SK-N-SH treated with all-trans-retinoic acid at 6 μM for 48 hours (cell line): ENCODE measurements around the gene IL23R.
A peak's percentile ranks its signal among the peaks of the same experiment; 100 is the strongest.

Source experiments
- ATAC-seq: fragments of 200-7000 bp; cut with Tn5 transposase; 3 replicates; pipeline ENCODE4 v1.9.1; 2020; ENCODE audit warnings: mild to moderate bottlenecking, moderate library complexity
- ARNTL ChIP-seq: fragments of 450-650 bp; formaldehyde crosslinking; IDR thresholded peaks from 2 replicates; pipeline ENCODE4 v1.5.0; 2020; ENCODE audit warnings: low read depth, mild to moderate bottlenecking, moderate library complexity, borderline replicate concordance
- BACH2 ChIP-seq: fragments of 250-450 bp; sonication (Bioruptor Pico); IDR thresholded peaks from 2 replicates; pipeline ENCODE4 v1.9.0; 2021; ENCODE audit warnings: mild to moderate bottlenecking, borderline replicate concordance
- CSDC2 ChIP-seq: fragments of 250-450 bp; sonication (Bioruptor Pico); IDR thresholded peaks from 2 replicates; pipeline ENCODE4 v1.5.0; 2020; ENCODE audit warnings: mild to moderate bottlenecking, moderate library complexity
- GLIS3 ChIP-seq: fragments of 250-450 bp; sonication (Bioruptor Pico); IDR thresholded peaks from 2 replicates; pipeline ENCODE4 v1.5.0; 2020; ENCODE audit warnings: mild to moderate bottlenecking, moderate library complexity
- ISL1 ChIP-seq: fragments of 250-450 bp; sonication (Bioruptor Pico); IDR thresholded peaks from 2 replicates; pipeline ENCODE4 v2.1.2; 2022; ENCODE audit warnings: mild to moderate bottlenecking, moderate library complexity
- PPARA ChIP-seq: fragments of 250-450 bp; sonication (Bioruptor Pico); IDR thresholded peaks from 2 replicates; pipeline ENCODE4 v1.5.0; 2020; ENCODE audit warnings: mild to moderate bottlenecking, borderline replicate concordance
- RARB ChIP-seq: fragments of 250-450 bp; sonication (Bioruptor Pico); IDR thresholded peaks from 2 replicates; pipeline ENCODE4 v1.8.0; 2021; ENCODE audit warnings: mild to moderate bottlenecking, moderate library complexity
- SNAI2 ChIP-seq: fragments of 250-450 bp; sonication (Bioruptor Pico); IDR thresholded peaks from 2 replicates; pipeline ENCODE4 v1.5.0; 2020; ENCODE audit warnings: mild to moderate bottlenecking, moderate library complexity
- TCF4 ChIP-seq: fragments of 250-450 bp; sonication (Bioruptor Pico); IDR thresholded peaks from 2 replicates; pipeline ENCODE4 v1.8.0; 2021; ENCODE audit warnings: mild to moderate bottlenecking, moderate library complexity, borderline replicate concordance
- TOX ChIP-seq: fragments of 250-450 bp; sonication (Bioruptor Pico); IDR thresholded peaks from 2 replicates; pipeline ENCODE4 v1.8.0; 2021; ENCODE audit warnings: mild to moderate bottlenecking, moderate library complexity, borderline replicate concordance
- ZFP3 ChIP-seq: fragments of 250-450 bp; sonication (Bioruptor Pico); IDR thresholded peaks from 2 replicates; pipeline ENCODE4 v1.5.0; 2020; ENCODE audit warnings: mild to moderate bottlenecking, moderate library complexity
- ZFP30 ChIP-seq: fragments of 450-650 bp; formaldehyde crosslinking; IDR thresholded peaks from 2 replicates; pipeline ENCODE4 v1.5.0; 2022; ENCODE audit warnings: mild to moderate bottlenecking, moderate library complexity
- ZNF565 ChIP-seq: fragments of 450-650 bp; formaldehyde crosslinking; conservative IDR thresholded peaks from 2 replicates; pipeline ENCODE4 v1.5.0; 2020; ENCODE audit warnings: low read depth, mild to moderate bottlenecking, moderate library complexity
- ZNF70 ChIP-seq: fragments of 450-650 bp; formaldehyde crosslinking; IDR thresholded peaks from 2 replicates; pipeline ENCODE4 v1.5.0; 2020; ENCODE audit warnings: mild to moderate bottlenecking, moderate library complexity
- ZNF8 ChIP-seq: fragments of 450-650 bp; formaldehyde crosslinking; IDR thresholded peaks from 2 replicates; pipeline ENCODE4 v1.5.0; 2020; ENCODE audit warnings: mild to moderate bottlenecking, moderate library complexity
- TF ChIP-seq, protein P1 (sequence below): fragments of 250-450 bp; sonication (Bioruptor Pico); IDR thresholded peaks from 2 replicates; pipeline ENCODE4 v1.5.0; 2020; ENCODE audit warnings: mild to moderate bottlenecking, moderate library complexity
- TF ChIP-seq, protein P2 (sequence below): fragments of 250-450 bp; sonication (Bioruptor Pico); IDR thresholded peaks from 2 replicates; pipeline ENCODE4 v1.5.1; 2021; ENCODE audit warnings: mild to moderate bottlenecking, moderate library complexity
- TF ChIP-seq, protein P3 (sequence below): fragments of 250-450 bp; sonication (Bioruptor Pico); IDR thresholded peaks from 2 replicates; pipeline ENCODE4 v1.8.0; 2020; ENCODE audit warnings: mild to moderate bottlenecking, moderate library complexity, borderline replicate concordance
- TF ChIP-seq, protein P4 (sequence below): fragments of 250-450 bp; sonication (Bioruptor Pico); IDR thresholded peaks from 2 replicates; pipeline ENCODE4 v1.5.1; 2020; ENCODE audit warnings: low read depth, mild to moderate bottlenecking, moderate library complexity
- TF ChIP-seq, protein P5 (sequence below): fragments of 250-450 bp; sonication (Bioruptor Pico); IDR thresholded peaks from 2 replicates; pipeline ENCODE4 v1.8.0; 2021; ENCODE audit warnings: low read depth, mild to moderate bottlenecking, moderate library complexity, borderline replicate concordance

Gene IL23R

DNA sequence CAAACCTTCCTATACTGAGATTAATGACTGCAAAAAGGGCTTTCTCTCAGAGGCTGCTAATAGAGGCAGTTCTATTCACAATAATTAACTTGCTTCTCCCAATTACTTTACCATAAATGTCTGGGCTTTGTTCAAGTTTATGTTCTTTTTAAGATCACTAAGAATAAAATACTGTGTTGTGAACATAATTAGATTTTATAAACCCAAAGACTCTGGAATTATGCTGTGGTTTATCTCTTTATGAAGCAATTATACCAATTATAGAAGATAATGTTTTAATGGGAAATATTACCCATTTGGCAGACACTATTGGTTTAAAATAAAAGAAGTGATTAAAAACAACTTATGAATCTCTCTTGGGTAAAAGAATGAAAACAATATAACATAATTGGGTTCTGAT lies 97.9 kb downstream of the IL23R start:
- no peak for TF ChIP-seq BACH2 (CRISPR knock-in tag)
- TF ChIP-seq, protein P1, sequence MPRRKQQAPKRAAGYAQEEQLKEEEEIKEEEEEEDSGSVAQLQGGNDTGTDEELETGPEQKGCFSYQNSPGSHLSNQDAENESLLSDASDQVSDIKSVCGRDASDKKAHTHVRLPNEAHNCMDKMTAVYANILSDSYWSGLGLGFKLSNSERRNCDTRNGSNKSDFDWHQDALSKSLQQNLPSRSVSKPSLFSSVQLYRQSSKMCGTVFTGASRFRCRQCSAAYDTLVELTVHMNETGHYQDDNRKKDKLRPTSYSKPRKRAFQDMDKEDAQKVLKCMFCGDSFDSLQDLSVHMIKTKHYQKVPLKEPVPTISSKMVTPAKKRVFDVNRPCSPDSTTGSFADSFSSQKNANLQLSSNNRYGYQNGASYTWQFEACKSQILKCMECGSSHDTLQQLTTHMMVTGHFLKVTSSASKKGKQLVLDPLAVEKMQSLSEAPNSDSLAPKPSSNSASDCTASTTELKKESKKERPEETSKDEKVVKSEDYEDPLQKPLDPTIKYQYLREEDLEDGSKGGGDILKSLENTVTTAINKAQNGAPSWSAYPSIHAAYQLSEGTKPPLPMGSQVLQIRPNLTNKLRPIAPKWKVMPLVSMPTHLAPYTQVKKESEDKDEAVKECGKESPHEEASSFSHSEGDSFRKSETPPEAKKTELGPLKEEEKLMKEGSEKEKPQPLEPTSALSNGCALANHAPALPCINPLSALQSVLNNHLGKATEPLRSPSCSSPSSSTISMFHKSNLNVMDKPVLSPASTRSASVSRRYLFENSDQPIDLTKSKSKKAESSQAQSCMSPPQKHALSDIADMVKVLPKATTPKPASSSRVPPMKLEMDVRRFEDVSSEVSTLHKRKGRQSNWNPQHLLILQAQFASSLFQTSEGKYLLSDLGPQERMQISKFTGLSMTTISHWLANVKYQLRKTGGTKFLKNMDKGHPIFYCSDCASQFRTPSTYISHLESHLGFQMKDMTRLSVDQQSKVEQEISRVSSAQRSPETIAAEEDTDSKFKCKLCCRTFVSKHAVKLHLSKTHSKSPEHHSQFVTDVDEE (CRISPR knock-in tag) = no peak
- TF ChIP-seq ZFP30 = no peak
- TF ChIP-seq ISL1 = peak; percentile 83
- TF ChIP-seq SNAI2 = no peak
- no peak for TF ChIP-seq ARNTL (CRISPR knock-in tag)
- no peak for TF ChIP-seq ZNF70
- no peak for TF ChIP-seq RARB
- TF ChIP-seq TCF4 (CRISPR knock-in tag) = peak; percentile 80
- TF ChIP-seq CSDC2 (CRISPR knock-in tag) = no peak
- TF ChIP-seq, protein P2, sequence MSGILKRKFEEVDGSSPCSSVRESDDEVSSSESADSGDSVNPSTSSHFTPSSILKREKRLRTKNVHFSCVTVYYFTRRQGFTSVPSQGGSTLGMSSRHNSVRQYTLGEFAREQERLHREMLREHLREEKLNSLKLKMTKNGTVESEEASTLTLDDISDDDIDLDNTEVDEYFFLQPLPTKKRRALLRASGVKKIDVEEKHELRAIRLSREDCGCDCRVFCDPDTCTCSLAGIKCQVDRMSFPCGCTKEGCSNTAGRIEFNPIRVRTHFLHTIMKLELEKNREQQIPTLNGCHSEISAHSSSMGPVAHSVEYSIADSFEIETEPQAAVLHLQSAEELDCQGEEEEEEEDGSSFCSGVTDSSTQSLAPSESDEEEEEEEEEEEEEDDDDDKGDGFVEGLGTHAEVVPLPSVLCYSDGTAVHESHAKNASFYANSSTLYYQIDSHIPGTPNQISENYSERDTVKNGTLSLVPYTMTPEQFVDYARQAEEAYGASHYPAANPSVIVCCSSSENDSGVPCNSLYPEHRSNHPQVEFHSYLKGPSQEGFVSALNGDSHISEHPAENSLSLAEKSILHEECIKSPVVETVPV = 0 out of 2 replicates have a peak, but pooled peaks have one; percentile 48
- TF ChIP-seq, all 23 proteins: peak for 3
- ATAC-seq = no peak

DNA sequence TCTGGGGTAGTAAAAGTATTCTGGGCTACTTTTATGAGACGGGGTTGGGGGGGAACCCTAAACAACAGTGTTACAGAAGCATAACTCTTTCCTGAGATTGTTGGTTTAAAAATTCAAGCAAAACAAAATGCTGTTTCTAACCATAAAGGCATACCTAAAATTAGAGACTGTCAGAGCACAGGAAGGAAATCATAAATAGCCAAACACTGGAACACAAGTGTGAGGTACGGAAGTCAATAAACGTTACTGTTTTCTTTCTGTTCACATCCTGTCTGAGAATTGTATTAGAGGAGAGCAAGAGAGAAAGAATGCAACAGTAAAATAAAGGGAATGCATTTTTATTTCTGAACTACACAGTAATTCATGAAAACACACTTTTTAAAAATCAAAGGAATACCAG lies 98.6 kb downstream of the IL23R start:
- no peak for ATAC-seq
- TF ChIP-seq, protein P2 = no peak
- TF ChIP-seq PPARA (CRISPR knock-in tag) (no peak), ZFP3 (no peak), ZNF70 (no peak)

DNA sequence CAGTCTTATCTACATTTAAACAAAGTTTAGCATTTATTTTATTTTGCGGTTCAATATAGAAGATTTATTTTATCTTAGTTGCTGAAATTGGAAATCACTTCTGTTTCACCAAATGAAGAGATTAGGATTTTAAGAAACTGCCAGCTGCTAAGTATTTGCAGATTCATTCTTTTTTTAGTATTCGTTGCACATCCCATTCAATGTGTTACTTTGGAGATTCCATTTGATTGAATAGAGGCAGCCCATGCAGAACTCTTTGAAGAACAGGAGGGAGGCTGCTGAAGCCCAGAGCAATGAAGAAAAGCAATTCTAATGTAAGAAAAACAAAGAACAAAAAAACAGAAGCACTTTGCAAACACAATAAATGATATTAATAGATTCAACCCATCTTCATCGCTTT lies 102.8 kb downstream of the IL23R start:
- TF ChIP-seq ZNF565 (CRISPR knock-in tag) (no peak), TCF4 (CRISPR knock-in tag) (no peak), ZNF8 (CRISPR knock-in tag) (no peak), TOX (CRISPR knock-in tag) (no peak), RARB (no peak), GLIS3 (CRISPR knock-in tag) (no peak), ARNTL (CRISPR knock-in tag) (no peak), PPARA (CRISPR knock-in tag) (no peak), BACH2 (CRISPR knock-in tag) (no peak)
- TF ChIP-seq, protein P2 = no peak
- TF ChIP-seq, protein P3, sequence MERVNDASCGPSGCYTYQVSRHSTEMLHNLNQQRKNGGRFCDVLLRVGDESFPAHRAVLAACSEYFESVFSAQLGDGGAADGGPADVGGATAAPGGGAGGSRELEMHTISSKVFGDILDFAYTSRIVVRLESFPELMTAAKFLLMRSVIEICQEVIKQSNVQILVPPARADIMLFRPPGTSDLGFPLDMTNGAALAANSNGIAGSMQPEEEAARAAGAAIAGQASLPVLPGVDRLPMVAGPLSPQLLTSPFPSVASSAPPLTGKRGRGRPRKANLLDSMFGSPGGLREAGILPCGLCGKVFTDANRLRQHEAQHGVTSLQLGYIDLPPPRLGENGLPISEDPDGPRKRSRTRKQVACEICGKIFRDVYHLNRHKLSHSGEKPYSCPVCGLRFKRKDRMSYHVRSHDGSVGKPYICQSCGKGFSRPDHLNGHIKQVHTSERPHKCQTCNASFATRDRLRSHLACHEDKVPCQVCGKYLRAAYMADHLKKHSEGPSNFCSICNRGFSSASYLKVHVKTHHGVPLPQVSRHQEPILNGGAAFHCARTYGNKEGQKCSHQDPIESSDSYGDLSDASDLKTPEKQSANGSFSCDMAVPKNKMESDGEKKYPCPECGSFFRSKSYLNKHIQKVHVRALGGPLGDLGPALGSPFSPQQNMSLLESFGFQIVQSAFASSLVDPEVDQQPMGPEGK (CRISPR knock-in tag) = no peak
- TF ChIP-seq, protein P4, sequence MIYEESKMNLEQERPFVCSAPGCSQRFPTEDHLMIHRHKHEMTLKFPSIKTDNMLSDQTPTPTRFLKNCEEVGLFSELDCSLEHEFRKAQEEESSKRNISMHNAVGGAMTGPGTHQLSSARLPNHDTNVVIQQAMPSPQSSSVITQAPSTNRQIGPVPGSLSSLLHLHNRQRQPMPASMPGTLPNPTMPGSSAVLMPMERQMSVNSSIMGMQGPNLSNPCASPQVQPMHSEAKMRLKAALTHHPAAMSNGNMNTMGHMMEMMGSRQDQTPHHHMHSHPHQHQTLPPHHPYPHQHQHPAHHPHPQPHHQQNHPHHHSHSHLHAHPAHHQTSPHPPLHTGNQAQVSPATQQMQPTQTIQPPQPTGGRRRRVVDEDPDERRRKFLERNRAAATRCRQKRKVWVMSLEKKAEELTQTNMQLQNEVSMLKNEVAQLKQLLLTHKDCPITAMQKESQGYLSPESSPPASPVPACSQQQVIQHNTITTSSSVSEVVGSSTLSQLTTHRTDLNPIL (CRISPR knock-in tag) = no peak
- TF ChIP-seq, protein P5, sequence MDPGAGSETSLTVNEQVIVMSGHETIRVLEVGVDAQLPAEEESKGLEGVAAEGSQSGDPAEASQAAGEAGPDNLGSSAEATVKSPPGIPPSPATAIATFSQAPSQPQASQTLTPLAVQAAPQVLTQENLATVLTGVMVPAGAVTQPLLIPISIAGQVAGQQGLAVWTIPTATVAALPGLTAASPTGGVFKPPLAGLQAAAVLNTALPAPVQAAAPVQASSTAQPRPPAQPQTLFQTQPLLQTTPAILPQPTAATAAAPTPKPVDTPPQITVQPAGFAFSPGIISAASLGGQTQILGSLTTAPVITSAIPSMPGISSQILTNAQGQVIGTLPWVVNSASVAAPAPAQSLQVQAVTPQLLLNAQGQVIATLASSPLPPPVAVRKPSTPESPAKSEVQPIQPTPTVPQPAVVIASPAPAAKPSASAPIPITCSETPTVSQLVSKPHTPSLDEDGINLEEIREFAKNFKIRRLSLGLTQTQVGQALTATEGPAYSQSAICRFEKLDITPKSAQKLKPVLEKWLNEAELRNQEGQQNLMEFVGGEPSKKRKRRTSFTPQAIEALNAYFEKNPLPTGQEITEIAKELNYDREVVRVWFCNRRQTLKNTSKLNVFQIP (CRISPR knock-in tag) = no peak
- TF ChIP-seq, protein P1 (CRISPR knock-in tag) = no peak
- no peak for ATAC-seq
